BE2C (cell line): ENCODE measurements around the gene DFFB.

Source experiments
- DNase-seq: peaks from one replicate; pipeline ENCODE4 v3.0.0-alpha.2; 2020
- H3K27me3 ChIP-seq: fragments of 250-450 bp; sonication (Bioruptor Pico); 2 replicates; pipeline ENCODE4 v1.5.1; 2020; ENCODE audit warnings: mild to moderate bottlenecking
- H3K36me3 ChIP-seq: fragments of 250-450 bp; sonication (Bioruptor Pico); 2 replicates; pipeline ENCODE4 v1.5.1; 2020; ENCODE audit warnings: mild to moderate bottlenecking
- H3K4me1 ChIP-seq: fragments of 250-450 bp; sonication (Bioruptor Pico); 2 replicates; pipeline ENCODE4 v1.5.1; 2020
- H3K4me3 ChIP-seq: 2 replicates; pipeline ENCODE4 v1.5.1; 2011; ENCODE audit warnings: low read depth, low read length
- H3K9me3 ChIP-seq: fragments of 250-450 bp; sonication (Bioruptor Pico); 2 replicates; pipeline ENCODE4 v1.5.1; 2020
- CTCF ChIP-seq: IDR thresholded peaks from 2 replicates; pipeline ENCODE4 v1.5.1; 2012; ENCODE audit warnings: mild to moderate bottlenecking, low read depth, low read length

DFFB gene

GRCh38 chr1:3825356-3825755 is 31.9 kb upstream of the DFFB start:
- no peak for TF ChIP-seq CTCF
- no peaks in the 10 kb centered on the region for H3K36me3 ChIP-seq

GRCh38 chr1:3827813-3828307 is 29.4 kb upstream of the DFFB start:
- no peaks in the 10 kb centered on the region for H3K27me3 ChIP-seq
- no peaks in the 10 kb centered on the region for H3K36me3 ChIP-seq
- TF ChIP-seq CTCF = peak; percentile 25; the same call in 1 of the 2 replicates
- H3K4me3 ChIP-seq = no peak overlapping the region
- peak; percentile 19 for DNase-seq
- no peaks in the 10 kb centered on the region for H3K9me3 ChIP-seq
- H3K4me1 ChIP-seq = no peaks in the 10 kb centered on the region

More at GRCh38 chr1:3825356-3825755, 31.9 kb upstream of the DFFB start:
- no peaks in the 10 kb centered on the region for H3K9me3 ChIP-seq
- peaks cover 10% of the 10 kb centered on the region for H3K4me1 ChIP-seq
- no peak overlapping the region for H3K4me3 ChIP-seq
- H3K27me3 ChIP-seq = no peaks in the 10 kb centered on the region
- no peak for DNase-seq

GRCh38 chr1:3828391-3828790 is 28.9 kb upstream of the DFFB start:
- no peak for TF ChIP-seq CTCF
- no peaks in the 10 kb centered on the region for H3K27me3 ChIP-seq
- H3K9me3 ChIP-seq = no peaks in the 10 kb centered on the region
- DNase-seq = no peak
- H3K4me1 ChIP-seq = no peaks in the 10 kb centered on the region
- no peaks in the 10 kb centered on the region for H3K36me3 ChIP-seq
- H3K4me3 ChIP-seq = no peak overlapping the region

- DNase-seq = no peak
- no peak for TF ChIP-seq CTCF
- Histone ChIP-seq H3K4me3 (no peak overlapping the region), H3K9me3 (no peaks in the 10 kb centered on the region), H3K27me3 (no peaks in the 10 kb centered on the region), H3K4me1 (no peaks in the 10 kb centered on the region), H3K36me3 (no peaks in the 10 kb centered on the region)
Measured at GRCh38 chr1:3831689-3832088, 25.6 kb upstream of the DFFB start.

GRCh38 chr1:3834701-3835100 is 22.6 kb upstream of the DFFB start:
- Histone ChIP-seq H3K4me3 (no peak overlapping the region), H3K9me3 (no peaks in the 10 kb centered on the region), H3K36me3 (no peaks in the 10 kb centered on the region; the same call in 1 of the 2 replicates), H3K4me1 (no peaks in the 10 kb centered on the region), H3K27me3 (no peaks in the 10 kb centered on the region)
- no peak for DNase-seq
- TF ChIP-seq CTCF = no peak

- Histone ChIP-seq H3K4me1 (no peaks in the 10 kb centered on the region), H3K27me3 (no peaks in the 10 kb centered on the region), H3K9me3 (no peaks in the 10 kb centered on the region), H3K4me3 (no peak overlapping the region), H3K36me3 (no peaks in the 10 kb centered on the region; the same call in 1 of the 2 replicates)
- no peak for DNase-seq
- TF ChIP-seq CTCF = no peak
Measured at GRCh38 chr1:3836421-3836820, 20.9 kb upstream of the DFFB start.
